Endodermal cell (in vitro differentiated cells): ENCODE data around the gene CCNA2. TPM values are rescaled to one million over a fixed set of nuclear protein-coding genes. Genes with fewer than 3 reads are reported as not detected.

Source experiments
- DNase-seq: peaks from one replicate; pipeline ENCODE4 v3.0.0-alpha.2; 2017
- H3K27ac ChIP-seq: 2 replicates; pipeline ENCODE4 v1.5.1; 2013; ENCODE audit warnings: mild to moderate bottlenecking, low read depth, low read length, moderate library complexity
- H3K27me3 ChIP-seq: 2 replicates; pipeline ENCODE4 v1.6.1; 2013; ENCODE audit warnings: mild to moderate bottlenecking, low read length, moderate library complexity; ENCODE audit not compliant: insufficient read depth, control insufficient read depth, poor library complexity, severe bottlenecking
- H3K36me3 ChIP-seq: 2 replicates; pipeline ENCODE4 v1.7.0; 2013; ENCODE audit warnings: mild to moderate bottlenecking, low read length, moderate library complexity; ENCODE audit not compliant: control insufficient read depth, insufficient read depth
- H3K4me1 ChIP-seq: one replicate; pipeline ENCODE4 v1.7.0; 2013; ENCODE audit warnings: low read length; ENCODE audit not compliant: control insufficient read depth, insufficient read depth
- H3K4me3 ChIP-seq: 2 replicates; pipeline ENCODE4 v1.5.1; 2013; ENCODE audit warnings: mild to moderate bottlenecking, low read length, moderate library complexity
- H3K9ac ChIP-seq: 2 replicates; pipeline ENCODE4 v1.6.1; 2013; ENCODE audit warnings: mild to moderate bottlenecking, low read length, moderate library complexity; ENCODE audit not compliant: poor library complexity, severe bottlenecking; ENCODE audit errors: extremely low read depth
- H3K9me3 ChIP-seq: 2 replicates; pipeline ENCODE4 v1.6.1; 2013; ENCODE audit warnings: mild to moderate bottlenecking, low read length, moderate library complexity; ENCODE audit not compliant: control insufficient read depth
- H3K27ac Mint-ChIP-seq: 2 replicates; pipeline ENCODE4 v1.8.0; 2020; ENCODE audit warnings: mixed read lengths
- H3K27me3 Mint-ChIP-seq: 2 replicates; pipeline ENCODE4 v1.8.0; 2021; ENCODE audit warnings: mild to moderate bottlenecking, mixed read lengths; ENCODE audit not compliant: insufficient read depth
- H3K36me3 Mint-ChIP-seq: 2 replicates; pipeline ENCODE4 v1.8.0; 2020; ENCODE audit warnings: low read depth, mixed read lengths
- H3K4me1 Mint-ChIP-seq: 2 replicates; pipeline ENCODE4 v1.8.0; 2020; ENCODE audit warnings: mixed read lengths
- H3K4me3 Mint-ChIP-seq: 2 replicates; pipeline ENCODE4 v1.8.0; 2020; ENCODE audit warnings: mild to moderate bottlenecking, moderate library complexity, mixed read lengths
- H3K9me3 Mint-ChIP-seq: 2 replicates; pipeline ENCODE4 v1.8.0; 2020; ENCODE audit warnings: mild to moderate bottlenecking, mixed read lengths
- CTCF ChIP-seq: fragments of 200-600 bp; sonication (generic); conservative IDR thresholded peaks from 2 replicates; pipeline ENCODE4 v1.5.0; 2021; ENCODE audit warnings: antibody characterized with exemption, mild to moderate bottlenecking
- WGBS, 2 experiments: methylation state at CpG; one replicate each; pipeline versions ENCODE4 v1.1.5 to v1.1.7; 2013; ENCODE audit warnings: missing lambda C conversion rate in 2 of 2, mixed read lengths in 1 of 2; ENCODE audit not compliant: insufficient coverage in 1 of 2, insufficient read length in 1 of 2; 5-methylcytosine and 5-hydroxymethylcytosine counted together
- total RNA-seq, 2 donors: library from RNA; stranded (reverse); fragmentation: NEBNext Ultra II Directional in 1 of 2; extraction: Animal tissue kit (Norgen Biotek cat#: 25700) in 1 of 2; gene quantifications; 2 replicates in 1 of 2; 3 replicates in 1 of 2; pipeline ENCODE4 v1.2.1, GENCODE V29; 2021

CCNA2 gene
- total RNA-seq, 2 donors from 2014 or later: 62.8 to 82.2 TPM

- Histone ChIP-seq H3K4me1 (no peaks in the 10 kb centered on the region), H3K9ac (no peak overlapping the region), H3K36me3 (peaks cover 50% of the 10 kb centered on the region), H3K9me3 (no peaks in the 10 kb centered on the region), H3K27ac (no peak overlapping the region), H3K27me3 (no peaks in the 10 kb centered on the region), H3K4me3 (peak overlapping the region; percentile 95)
- Mint-ChIP-seq H3K4me1 (peaks cover 9% of the 10 kb centered on the region), H3K27me3 (no peaks in the 10 kb centered on the region), H3K36me3 (peaks cover 33% of the 10 kb centered on the region), H3K27ac (no peak overlapping the region), H3K9me3 (no peaks in the 10 kb centered on the region), H3K4me3 (peak overlapping the region; percentile 96)
- no peak for TF ChIP-seq CTCF
- no peak for DNase-seq
- 84 to 88% methylated on average over 1 of the region's 1 CpG for WGBS, 2 experiments
These were observed 1.6 kb downstream of the CCNA2 start for GRCh38 chr4:121822047-121822446.

- WGBS, 2 experiments: 95 to 100% methylated on average over 1 of the region's 1 CpG
These were observed 4.3 kb downstream of the CCNA2 start for GRCh38 chr4:121819216-121819965.

GRCh38 chr4:121818215-121818614 lies 5.5 kb downstream of the CCNA2 start:
- no peak for TF ChIP-seq CTCF
- H3K4me3 Mint-ChIP-seq: no peak overlapping the region
- WGBS, 2 experiments: 52 to 58% methylated on average over 1 of the region's 1 CpG
- DNase-seq: no peak
- H3K27me3 ChIP-seq: no peaks in the 10 kb centered on the region
- H3K4me1 ChIP-seq: no peaks in the 10 kb centered on the region
- H3K36me3 Mint-ChIP-seq: peaks cover 46% of the 10 kb centered on the region
- peaks cover 9% of the 10 kb centered on the region for H3K4me1 Mint-ChIP-seq
- H3K27ac Mint-ChIP-seq: no peak overlapping the region
- H3K27me3 Mint-ChIP-seq: no peaks in the 10 kb centered on the region
- peaks cover 87% of the 10 kb centered on the region for H3K36me3 ChIP-seq
- H3K9me3 Mint-ChIP-seq: no peaks in the 10 kb centered on the region
- no peak overlapping the region for H3K9ac ChIP-seq
- H3K9me3 ChIP-seq: no peaks in the 10 kb centered on the region
- no peak overlapping the region for H3K4me3 ChIP-seq
- H3K27ac ChIP-seq: no peak overlapping the region

More at GRCh38 chr4:121819216-121819965, 4.3 kb downstream of the CCNA2 start:
- peaks cover 9% of the 10 kb centered on the region for H3K4me1 Mint-ChIP-seq
- H3K4me3 ChIP-seq: no peak overlapping the region
- no peak overlapping the region for H3K27ac ChIP-seq
- no peak for DNase-seq
- H3K4me1 ChIP-seq: no peaks in the 10 kb centered on the region
- no peak overlapping the region for H3K9ac ChIP-seq
- no peaks in the 10 kb centered on the region for H3K9me3 ChIP-seq
- no peaks in the 10 kb centered on the region for H3K9me3 Mint-ChIP-seq
- TF ChIP-seq CTCF: no peak
- H3K4me3 Mint-ChIP-seq: no peak overlapping the region
- no peak overlapping the region for H3K27ac Mint-ChIP-seq
- H3K27me3 ChIP-seq: no peaks in the 10 kb centered on the region
- H3K27me3 Mint-ChIP-seq: no peaks in the 10 kb centered on the region
- H3K36me3 ChIP-seq: peaks cover 77% of the 10 kb centered on the region
- H3K36me3 Mint-ChIP-seq: peaks cover 42% of the 10 kb centered on the region
